ENCODE measurements around the gene IDH3B.

Gene IDH3B

DNA sequence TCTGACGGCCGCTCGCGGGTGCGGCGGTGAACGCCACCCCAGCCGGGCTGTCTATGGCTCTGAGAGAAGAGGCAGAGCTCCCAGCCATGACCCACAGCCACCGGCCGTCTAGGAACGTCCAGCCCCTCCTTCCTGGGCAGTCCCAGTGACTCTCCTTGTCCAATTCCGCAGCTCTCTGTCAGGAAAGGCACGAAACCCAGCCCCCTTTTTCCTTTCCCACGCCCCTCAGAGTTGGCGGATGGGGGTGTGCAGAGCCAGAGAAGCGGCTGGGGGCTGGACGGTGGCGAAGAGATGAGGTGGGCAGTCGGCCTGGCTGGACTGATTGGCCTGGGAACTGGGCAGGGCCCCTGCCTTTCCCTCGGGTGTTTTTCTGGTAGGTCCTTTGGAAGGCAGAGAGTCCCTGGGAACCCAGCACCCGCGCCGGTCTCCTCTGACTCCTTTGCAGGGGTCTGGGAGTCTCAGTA, 30.0 kb upstream of the IDH3B start:
- TF ChIP-seq, protein P1, sequence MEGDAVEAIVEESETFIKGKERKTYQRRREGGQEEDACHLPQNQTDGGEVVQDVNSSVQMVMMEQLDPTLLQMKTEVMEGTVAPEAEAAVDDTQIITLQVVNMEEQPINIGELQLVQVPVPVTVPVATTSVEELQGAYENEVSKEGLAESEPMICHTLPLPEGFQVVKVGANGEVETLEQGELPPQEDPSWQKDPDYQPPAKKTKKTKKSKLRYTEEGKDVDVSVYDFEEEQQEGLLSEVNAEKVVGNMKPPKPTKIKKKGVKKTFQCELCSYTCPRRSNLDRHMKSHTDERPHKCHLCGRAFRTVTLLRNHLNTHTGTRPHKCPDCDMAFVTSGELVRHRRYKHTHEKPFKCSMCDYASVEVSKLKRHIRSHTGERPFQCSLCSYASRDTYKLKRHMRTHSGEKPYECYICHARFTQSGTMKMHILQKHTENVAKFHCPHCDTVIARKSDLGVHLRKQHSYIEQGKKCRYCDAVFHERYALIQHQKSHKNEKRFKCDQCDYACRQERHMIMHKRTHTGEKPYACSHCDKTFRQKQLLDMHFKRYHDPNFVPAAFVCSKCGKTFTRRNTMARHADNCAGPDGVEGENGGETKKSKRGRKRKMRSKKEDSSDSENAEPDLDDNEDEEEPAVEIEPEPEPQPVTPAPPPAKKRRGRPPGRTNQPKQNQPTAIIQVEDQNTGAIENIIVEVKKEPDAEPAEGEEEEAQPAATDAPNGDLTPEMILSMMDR (IDR thresholded peaks at IDR 0.05; ENCODE audit: low read depth, low read length), result no peak
- no peak for DNase-seq (ENCODE audit: extremely low read depth, low read depth)

DNA sequence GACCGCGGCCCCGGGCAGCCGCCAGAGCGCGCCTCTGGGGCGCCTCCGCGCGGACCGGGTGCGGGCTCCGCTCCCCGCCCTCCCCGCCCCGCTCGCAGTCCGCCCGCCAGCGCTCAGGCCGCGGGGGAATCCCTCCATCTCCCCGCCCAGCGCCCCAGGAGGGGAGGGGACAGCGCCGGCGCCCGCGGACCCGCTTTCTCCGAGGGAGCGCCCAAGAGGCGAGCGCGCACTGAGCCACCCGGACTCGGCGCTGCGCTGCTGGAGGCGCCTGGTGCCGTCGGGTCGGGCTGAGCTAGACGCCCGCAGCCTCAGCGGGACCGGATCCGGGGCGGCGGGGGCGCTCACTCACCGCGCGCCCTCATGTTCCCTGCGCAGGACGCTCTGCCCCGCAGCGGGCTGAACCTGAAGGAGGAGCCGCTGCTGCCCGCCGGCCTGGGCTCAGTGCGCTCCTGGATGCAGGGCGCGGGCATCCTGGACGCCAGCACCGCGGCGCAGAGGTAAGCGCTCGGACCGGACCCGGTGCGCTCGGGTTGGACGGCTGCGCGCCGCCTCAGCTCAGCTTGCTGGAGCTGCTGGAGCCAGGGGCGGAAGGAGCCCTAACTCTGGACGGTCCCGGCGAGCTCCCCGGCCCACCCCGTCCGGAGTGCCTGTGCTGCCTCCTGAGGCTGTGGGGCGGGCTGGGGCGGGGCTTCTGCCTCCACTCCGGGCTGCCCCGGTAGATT, 29.4 kb upstream of the IDH3B start:
- DNase-seq (ENCODE audit: extremely low read depth, low read depth), result no peak
- TF ChIP-seq, protein P1 (IDR thresholded peaks at IDR 0.05; ENCODE audit: low read depth, low read length), result no peak

DNA sequence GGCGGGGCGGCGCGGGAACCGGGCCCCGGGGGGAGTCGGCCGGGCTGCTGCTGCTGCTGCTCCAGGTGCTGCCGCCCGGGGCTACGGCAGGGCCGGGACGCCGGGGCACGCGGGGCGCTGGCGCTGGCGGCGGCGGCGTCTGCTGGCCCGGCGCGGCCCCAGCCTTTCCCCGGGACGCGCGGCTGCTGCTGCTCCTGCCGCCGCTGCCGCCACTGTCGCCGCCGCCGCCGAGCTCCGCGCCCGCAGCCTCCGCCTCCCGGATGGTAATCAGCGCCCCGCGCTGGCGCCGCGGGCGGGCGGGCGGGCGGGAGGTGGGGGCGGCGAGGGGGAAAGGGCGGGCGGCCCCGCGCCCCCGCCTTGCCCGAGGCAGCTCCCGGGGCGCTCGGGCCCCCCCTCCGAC, 28.9 kb upstream of the IDH3B start:
- TF ChIP-seq, protein P1 (IDR thresholded peaks at IDR 0.05; ENCODE audit: low read depth, low read length), result no peak
- DNase-seq (ENCODE audit: extremely low read depth, low read depth), result no peak

DNA sequence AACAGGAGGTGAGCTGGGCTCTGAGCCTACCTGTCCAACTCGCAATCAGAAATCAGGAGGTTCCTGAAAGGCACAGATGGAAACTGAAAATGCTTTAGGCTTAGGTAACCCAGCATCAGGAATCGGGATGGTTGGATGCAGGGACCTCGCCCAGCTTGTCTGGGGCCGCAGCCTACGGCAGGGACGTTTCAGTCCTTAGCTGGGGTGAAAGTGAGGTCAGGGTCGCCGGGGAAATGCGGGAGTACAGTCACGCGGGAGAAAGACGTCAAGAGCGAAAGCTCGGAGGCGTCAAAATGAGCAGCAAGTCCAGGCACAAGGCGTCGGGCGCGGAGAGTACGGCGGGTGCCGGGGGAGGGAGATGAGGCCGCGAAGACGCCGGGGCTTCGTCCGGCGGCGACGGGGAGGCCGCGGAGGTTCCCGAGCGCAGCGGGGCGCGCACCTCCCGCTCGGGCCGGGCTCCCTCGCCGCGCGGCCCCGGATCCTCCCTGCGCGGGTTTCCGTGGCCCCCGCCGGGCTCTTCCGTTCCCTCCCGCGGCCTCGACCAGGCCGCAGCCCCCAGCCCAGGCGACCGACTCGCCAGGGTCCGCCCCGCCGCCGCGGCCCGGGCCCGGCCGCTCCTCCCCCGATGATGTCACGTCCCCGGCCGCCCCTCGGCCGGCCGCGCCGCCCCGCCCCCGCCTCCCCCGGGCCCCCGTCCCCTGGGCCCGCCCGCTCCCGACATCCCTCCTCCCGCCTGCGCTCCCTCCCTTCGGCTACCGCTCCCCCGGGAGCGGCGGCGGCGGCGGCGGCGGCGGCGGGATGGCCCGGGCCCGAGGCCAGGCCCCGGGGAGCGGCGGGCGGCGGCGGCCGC, 28.2 kb upstream of the IDH3B start, which contains the start of gene EBF4:
Gene EBF4, plus strand, starts transcription at position 745 of the 850 bp plus-strand sequence. CDS start 866 bp downstream, outside the sequence.
- no peak for DNase-seq (ENCODE audit: extremely low read depth, low read depth)
- TF ChIP-seq, protein P1 (IDR thresholded peaks at IDR 0.05; ENCODE audit: low read depth, low read length), result no peak

DNA sequence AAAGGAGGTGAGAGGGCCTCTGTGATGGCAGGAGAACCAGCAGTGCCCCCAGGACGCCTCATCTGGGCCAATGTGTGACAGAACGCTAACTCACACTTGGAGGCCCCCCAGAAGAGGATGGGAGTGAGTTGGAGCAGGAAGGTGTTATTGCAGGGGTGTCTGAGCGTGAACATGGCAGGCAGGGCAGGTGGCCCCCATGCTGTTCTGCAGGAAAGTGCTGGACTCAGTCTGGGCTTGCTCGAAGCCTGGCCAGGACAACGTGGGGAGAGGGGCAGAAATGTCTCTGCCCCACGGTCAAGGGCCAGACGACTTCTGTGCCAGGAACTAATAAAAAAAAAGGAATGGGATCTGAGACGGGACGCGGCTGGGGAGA, 27.6 kb upstream of the IDH3B start:
- no peak for DNase-seq (ENCODE audit: extremely low read depth, low read depth)
- TF ChIP-seq, protein P1 (IDR thresholded peaks at IDR 0.05; ENCODE audit: low read depth, low read length), result no peak

DNA sequence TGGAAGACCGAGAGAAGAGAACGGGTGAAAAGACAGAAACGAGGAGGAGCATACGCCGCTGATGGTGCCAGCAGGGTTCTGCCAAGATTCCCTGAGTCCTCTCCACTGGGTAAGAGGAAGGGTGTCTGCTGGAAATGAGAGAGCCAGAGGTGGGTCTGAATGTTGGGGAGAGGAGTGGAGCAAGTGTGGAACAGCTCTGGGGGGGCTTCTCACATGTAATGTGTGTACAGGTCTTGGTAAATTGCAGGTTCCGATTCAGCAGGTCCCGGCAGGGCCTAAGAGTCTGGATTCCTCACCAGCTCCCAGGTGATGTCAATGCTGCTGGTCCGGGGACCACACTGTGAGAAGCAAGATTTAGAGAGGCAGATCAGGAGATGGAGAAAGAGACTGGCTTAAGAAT, 27.1 kb upstream of the IDH3B start:
- TF ChIP-seq, protein P1 (IDR thresholded peaks at IDR 0.05; ENCODE audit: low read depth, low read length), result no peak
- no peak for DNase-seq (ENCODE audit: extremely low read depth, low read depth)

DNA sequence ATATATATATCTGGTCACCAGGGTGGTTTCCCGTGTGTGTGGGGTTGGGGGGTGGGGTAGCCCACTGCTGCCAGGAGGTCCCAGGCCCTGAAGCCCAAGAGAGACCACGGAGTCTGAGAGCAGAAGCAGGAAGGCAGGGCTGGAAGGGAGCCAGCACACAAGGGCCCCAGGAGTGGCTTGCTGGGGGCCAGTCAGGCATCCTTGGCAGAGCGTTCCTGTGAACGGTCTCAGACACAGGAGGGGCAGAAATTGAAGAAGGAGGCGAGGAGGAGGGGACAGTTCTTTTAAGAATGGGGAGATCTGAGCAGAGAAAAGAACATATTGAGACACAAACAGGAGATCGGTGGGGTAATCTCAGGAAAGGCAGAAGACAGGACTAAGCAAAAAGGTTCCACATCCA, 26.7 kb upstream of the IDH3B start:
- TF ChIP-seq, protein P1 (IDR thresholded peaks at IDR 0.05; ENCODE audit: low read depth, low read length), result no peak
- no peak for DNase-seq (ENCODE audit: extremely low read depth, low read depth)
